Measurements from ENCODE around the gene TBC1D5. TPM values are rescaled to one million over a fixed set of nuclear protein-coding genes. Genes with fewer than 3 reads are reported as not detected.
"Not testable (repeated sequence)": the region's sequence is repeated elsewhere in the genome, so short reads cannot be mapped to it uniquely, and the experiment has no call there.

The TBC1D5 gene
- total RNA-seq, 2 donors from 2014 or later, result 68.8 to 77.7 TPM

DNA sequence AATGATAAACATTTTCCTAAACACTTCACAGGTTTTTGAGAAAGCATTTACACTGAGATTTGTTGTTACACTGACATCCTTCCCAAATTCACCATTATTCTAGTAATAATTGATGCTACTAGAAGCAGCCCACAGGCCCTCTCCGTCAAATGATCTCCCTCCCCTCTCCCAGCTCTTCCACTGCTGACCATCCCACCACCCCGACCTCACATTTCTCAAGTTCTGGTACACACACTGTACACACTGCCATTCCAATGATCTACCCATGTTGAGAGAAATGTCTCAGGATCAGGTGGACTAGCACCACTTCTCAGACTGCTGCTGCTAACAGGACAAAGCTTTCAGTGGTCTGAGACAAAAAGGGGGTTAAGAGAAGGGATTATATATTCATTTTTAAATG is 3.5 kb downstream of the TBC1D5 start:
- no peaks in the 10 kb centered on the region for H3K27me3 Mint-ChIP-seq (ENCODE audit: insufficient read depth)
- H3K9ac ChIP-seq (ENCODE audit: extremely low read depth, low read length, poor library complexity, severe bottlenecking), result no peak overlapping the region
- no peaks in the 10 kb centered on the region for H3K36me3 ChIP-seq (ENCODE audit: control insufficient read depth, insufficient read depth, low read length)
- no peak overlapping the region for H3K27ac ChIP-seq (ENCODE audit: low read depth, low read length)
- no peak overlapping the region for H3K4me3 Mint-ChIP-seq
- no peaks in the 10 kb centered on the region for H3K9me3 Mint-ChIP-seq
- H3K4me3 ChIP-seq (ENCODE audit: low read length), result no peak overlapping the region
- H3K4me1 Mint-ChIP-seq, result peaks cover 37% of the 10 kb centered on the region
- DNase-seq, result no peak
- WGBS, 2 experiments (ENCODE audit: insufficient coverage in 1 of 2, insufficient read length in 1 of 2), result 88 to 100% methylated on average over 2 of the region's 2 CpGs
- no peaks in the 10 kb centered on the region for H3K9me3 ChIP-seq (ENCODE audit: control insufficient read depth, low read length)
- no peaks in the 10 kb centered on the region for H3K4me1 ChIP-seq (ENCODE audit: control insufficient read depth, insufficient read depth, low read length)
- TF ChIP-seq, protein P1, sequence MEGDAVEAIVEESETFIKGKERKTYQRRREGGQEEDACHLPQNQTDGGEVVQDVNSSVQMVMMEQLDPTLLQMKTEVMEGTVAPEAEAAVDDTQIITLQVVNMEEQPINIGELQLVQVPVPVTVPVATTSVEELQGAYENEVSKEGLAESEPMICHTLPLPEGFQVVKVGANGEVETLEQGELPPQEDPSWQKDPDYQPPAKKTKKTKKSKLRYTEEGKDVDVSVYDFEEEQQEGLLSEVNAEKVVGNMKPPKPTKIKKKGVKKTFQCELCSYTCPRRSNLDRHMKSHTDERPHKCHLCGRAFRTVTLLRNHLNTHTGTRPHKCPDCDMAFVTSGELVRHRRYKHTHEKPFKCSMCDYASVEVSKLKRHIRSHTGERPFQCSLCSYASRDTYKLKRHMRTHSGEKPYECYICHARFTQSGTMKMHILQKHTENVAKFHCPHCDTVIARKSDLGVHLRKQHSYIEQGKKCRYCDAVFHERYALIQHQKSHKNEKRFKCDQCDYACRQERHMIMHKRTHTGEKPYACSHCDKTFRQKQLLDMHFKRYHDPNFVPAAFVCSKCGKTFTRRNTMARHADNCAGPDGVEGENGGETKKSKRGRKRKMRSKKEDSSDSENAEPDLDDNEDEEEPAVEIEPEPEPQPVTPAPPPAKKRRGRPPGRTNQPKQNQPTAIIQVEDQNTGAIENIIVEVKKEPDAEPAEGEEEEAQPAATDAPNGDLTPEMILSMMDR (conservative IDR thresholded peaks at IDR 0.05), result no peak
- H3K27me3 ChIP-seq (ENCODE audit: control insufficient read depth, insufficient read depth, low read length, poor library complexity, severe bottlenecking), result no peaks in the 10 kb centered on the region
- no peak overlapping the region for H3K27ac Mint-ChIP-seq
- peaks cover 7% of the 10 kb centered on the region for H3K36me3 Mint-ChIP-seq (ENCODE audit: low read depth)

GRCh38 chr3:17738219-17738618 is 4.2 kb downstream of the TBC1D5 start:
- no peak overlapping the region for H3K27ac Mint-ChIP-seq
- H3K4me3 Mint-ChIP-seq, result no peak overlapping the region
- H3K9me3 Mint-ChIP-seq, result no peaks in the 10 kb centered on the region
- TF ChIP-seq, protein P1 (conservative IDR thresholded peaks at IDR 0.05), result no peak
- H3K9ac ChIP-seq (ENCODE audit: extremely low read depth, low read length, poor library complexity, severe bottlenecking), result no peak overlapping the region
- DNase-seq, result no peak
- no peak overlapping the region for H3K4me3 ChIP-seq (ENCODE audit: low read length)
- no peaks in the 10 kb centered on the region for H3K9me3 ChIP-seq (ENCODE audit: control insufficient read depth, low read length)
- peaks cover 34% of the 10 kb centered on the region for H3K4me1 Mint-ChIP-seq
- H3K27me3 Mint-ChIP-seq (ENCODE audit: insufficient read depth), result no peaks in the 10 kb centered on the region
- 93 to 100% methylated on average over 1 to 2 of the region's 2 CpGs for WGBS, 2 experiments (ENCODE audit: insufficient coverage in 1 of 2, insufficient read length in 1 of 2)
- no peak overlapping the region for H3K27ac ChIP-seq (ENCODE audit: low read depth, low read length)
- no peaks in the 10 kb centered on the region for H3K27me3 ChIP-seq (ENCODE audit: control insufficient read depth, insufficient read depth, low read length, poor library complexity, severe bottlenecking)
- no peaks in the 10 kb centered on the region for H3K36me3 ChIP-seq (ENCODE audit: control insufficient read depth, insufficient read depth, low read length)
- H3K4me1 ChIP-seq (ENCODE audit: control insufficient read depth, insufficient read depth, low read length), result no peaks in the 10 kb centered on the region
- peaks cover 9% of the 10 kb centered on the region for H3K36me3 Mint-ChIP-seq (ENCODE audit: low read depth)

DNA sequence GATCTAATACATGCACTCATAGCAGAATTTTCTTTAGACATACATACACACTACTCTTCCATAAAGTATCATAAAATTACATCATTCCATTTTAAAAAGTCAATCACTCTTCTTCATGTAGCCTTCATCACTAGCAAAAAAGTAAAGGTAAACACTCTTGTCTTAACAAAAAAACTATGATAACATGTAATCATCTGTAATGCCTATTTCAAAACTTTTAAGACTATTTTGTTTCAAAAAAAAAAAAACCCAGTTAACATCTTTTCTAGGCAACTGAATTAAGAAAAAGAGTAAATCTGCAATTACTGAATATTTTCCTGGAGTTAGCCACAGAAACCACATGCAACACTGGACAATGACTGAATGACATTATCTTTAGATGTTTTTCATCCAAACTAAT is 4.8 kb downstream of the TBC1D5 start:
- H3K4me1 ChIP-seq (ENCODE audit: control insufficient read depth, insufficient read depth, low read length), result no peaks in the 10 kb centered on the region
- H3K9me3 Mint-ChIP-seq, result no peaks in the 10 kb centered on the region
- H3K4me3 ChIP-seq (ENCODE audit: low read length), result no peak overlapping the region
- peaks cover 4% of the 10 kb centered on the region for H3K36me3 ChIP-seq (ENCODE audit: control insufficient read depth, insufficient read depth, low read length)
- no peak overlapping the region for H3K27ac ChIP-seq (ENCODE audit: low read depth, low read length)
- H3K9me3 ChIP-seq (ENCODE audit: control insufficient read depth, low read length), result no peaks in the 10 kb centered on the region
- DNase-seq, result no peak
- peaks cover 13% of the 10 kb centered on the region for H3K36me3 Mint-ChIP-seq (ENCODE audit: low read depth)
- no peak overlapping the region for H3K9ac ChIP-seq (ENCODE audit: extremely low read depth, low read length, poor library complexity, severe bottlenecking)
- H3K4me1 Mint-ChIP-seq, result peaks cover 32% of the 10 kb centered on the region
- no peaks in the 10 kb centered on the region for H3K27me3 ChIP-seq (ENCODE audit: control insufficient read depth, insufficient read depth, low read length, poor library complexity, severe bottlenecking)
- TF ChIP-seq, protein P1 (conservative IDR thresholded peaks at IDR 0.05), result no peak
- H3K27ac Mint-ChIP-seq, result no peak overlapping the region
- H3K27me3 Mint-ChIP-seq (ENCODE audit: insufficient read depth), result no peaks in the 10 kb centered on the region
- H3K4me3 Mint-ChIP-seq, result no peak overlapping the region

GRCh38 chr3:17735362-17735761 is 7.1 kb downstream of the TBC1D5 start:
- H3K9me3 ChIP-seq (ENCODE audit: control insufficient read depth, low read length); H3K27ac ChIP-seq (ENCODE audit: low read depth, low read length); DNase-seq; H3K27me3 Mint-ChIP-seq (ENCODE audit: insufficient read depth); H3K4me3 ChIP-seq (ENCODE audit: low read length); H3K9me3 Mint-ChIP-seq; H3K4me1 ChIP-seq (ENCODE audit: control insufficient read depth, insufficient read depth, low read length); H3K36me3 ChIP-seq (ENCODE audit: control insufficient read depth, insufficient read depth, low read length); H3K4me3 Mint-ChIP-seq; H3K27me3 ChIP-seq (ENCODE audit: control insufficient read depth, insufficient read depth, low read length, poor library complexity, severe bottlenecking); H3K27ac Mint-ChIP-seq; H3K9ac ChIP-seq (ENCODE audit: extremely low read depth, low read length, poor library complexity, severe bottlenecking): not testable (repeated sequence)
- WGBS, 2 experiments (ENCODE audit: insufficient coverage in 1 of 2, insufficient read length in 1 of 2), result 95 to 96% methylated on average over 4 to 7 of the region's 7 CpGs
- peaks cover 25% of the 10 kb centered on the region for H3K4me1 Mint-ChIP-seq
- H3K36me3 Mint-ChIP-seq (ENCODE audit: low read depth), result peaks cover 26% of the 10 kb centered on the region
